Measurements from ENCODE around the gene NFKBIE.

DNA sequence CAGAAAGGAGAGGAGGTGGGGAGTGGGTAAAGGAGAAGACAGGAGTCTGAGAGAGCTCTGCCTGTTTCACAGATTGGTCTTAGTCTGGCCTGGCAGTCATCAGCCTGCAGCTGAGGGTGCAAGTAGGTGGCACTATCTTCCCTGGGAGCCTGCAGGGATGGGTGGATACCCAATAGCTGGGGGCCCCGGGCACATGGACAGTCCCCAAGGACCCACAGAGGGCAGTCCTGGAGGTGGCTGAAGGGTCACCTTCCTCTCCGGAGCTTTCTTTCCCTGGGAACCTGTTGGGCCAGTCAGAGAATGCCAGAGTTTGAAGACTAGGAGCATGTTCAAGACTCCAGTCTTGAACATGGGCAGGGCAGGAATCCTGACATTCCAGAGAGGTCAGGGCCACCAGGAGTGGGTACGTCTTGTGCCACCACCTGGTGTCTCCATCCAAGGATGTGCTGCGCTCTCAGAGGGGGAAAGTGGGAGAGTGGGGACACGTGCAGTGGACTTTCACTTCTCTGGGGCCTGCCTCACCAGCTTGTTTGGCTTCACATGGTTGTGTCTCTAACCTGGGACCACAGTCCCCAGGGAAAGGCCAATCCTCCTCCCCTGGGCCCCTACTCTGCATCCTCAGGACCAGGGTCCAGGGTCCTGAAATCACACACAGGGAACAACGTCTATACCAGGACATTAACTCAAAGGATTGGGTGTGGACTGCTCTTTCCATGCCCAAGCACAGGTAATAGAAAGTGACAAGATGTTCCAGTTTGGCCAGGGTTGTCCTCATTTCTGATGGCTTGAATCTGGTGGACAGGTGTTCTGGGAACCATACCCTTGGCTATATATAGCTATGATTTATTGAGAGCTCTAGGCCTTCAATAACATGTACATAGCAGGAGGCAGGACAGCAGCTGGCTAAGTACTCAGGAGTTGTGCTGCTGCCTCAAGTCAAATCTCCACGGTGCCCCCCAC, 29.8 kb upstream of the NFKBIE start:
- TF ChIP-seq CTCF (IDR thresholded peaks at IDR 0.05): no peak
- no peak for TF ChIP-seq POLR2A (IDR thresholded peaks at IDR 0.05)
